ENCODE measurements around the gene ZNF383.
"Not testable (repeated sequence)": the region's sequence is repeated elsewhere in the genome, so short reads cannot be mapped to it uniquely, and the experiment has no call there.

DNA sequence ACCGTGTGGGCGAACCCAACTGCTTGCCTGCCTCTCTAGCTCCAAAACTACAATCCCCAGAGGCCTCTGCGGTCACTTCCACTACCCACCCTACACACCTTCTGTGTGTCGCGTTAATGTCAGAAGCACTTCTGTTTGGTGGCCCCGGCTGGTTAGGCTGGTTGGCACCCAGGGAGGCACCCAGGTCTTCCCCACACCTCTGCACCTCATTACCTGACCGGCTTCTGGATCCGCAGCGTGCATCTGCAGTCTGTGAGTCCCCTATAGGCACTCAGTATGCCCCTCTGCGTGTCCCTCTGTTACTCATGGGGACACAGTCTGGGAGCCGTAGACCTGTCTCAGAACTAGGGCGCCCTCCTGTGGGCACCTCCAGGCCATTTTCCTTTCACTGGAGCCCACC, 49.0 kb downstream of the ZNF383 start:
- TF ChIP-seq, protein P1, sequence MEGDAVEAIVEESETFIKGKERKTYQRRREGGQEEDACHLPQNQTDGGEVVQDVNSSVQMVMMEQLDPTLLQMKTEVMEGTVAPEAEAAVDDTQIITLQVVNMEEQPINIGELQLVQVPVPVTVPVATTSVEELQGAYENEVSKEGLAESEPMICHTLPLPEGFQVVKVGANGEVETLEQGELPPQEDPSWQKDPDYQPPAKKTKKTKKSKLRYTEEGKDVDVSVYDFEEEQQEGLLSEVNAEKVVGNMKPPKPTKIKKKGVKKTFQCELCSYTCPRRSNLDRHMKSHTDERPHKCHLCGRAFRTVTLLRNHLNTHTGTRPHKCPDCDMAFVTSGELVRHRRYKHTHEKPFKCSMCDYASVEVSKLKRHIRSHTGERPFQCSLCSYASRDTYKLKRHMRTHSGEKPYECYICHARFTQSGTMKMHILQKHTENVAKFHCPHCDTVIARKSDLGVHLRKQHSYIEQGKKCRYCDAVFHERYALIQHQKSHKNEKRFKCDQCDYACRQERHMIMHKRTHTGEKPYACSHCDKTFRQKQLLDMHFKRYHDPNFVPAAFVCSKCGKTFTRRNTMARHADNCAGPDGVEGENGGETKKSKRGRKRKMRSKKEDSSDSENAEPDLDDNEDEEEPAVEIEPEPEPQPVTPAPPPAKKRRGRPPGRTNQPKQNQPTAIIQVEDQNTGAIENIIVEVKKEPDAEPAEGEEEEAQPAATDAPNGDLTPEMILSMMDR (tag by site-specific recombination; IDR thresholded peaks at IDR 0.05), result not testable (repeated sequence)
- TF ChIP-seq ZNF23 (tag by site-specific recombination; IDR thresholded peaks at IDR 0.05; ENCODE audit: borderline replicate concordance); ZNF768 (tag by site-specific recombination; IDR thresholded peaks at IDR 0.05); ZIC2 (tag by site-specific recombination; IDR thresholded peaks at IDR 0.05); KLF1 (tag by site-specific recombination; IDR thresholded peaks at IDR 0.05); ZNF660 (tag by site-specific recombination; IDR thresholded peaks at IDR 0.05); YY1 (tag by site-specific recombination; IDR thresholded peaks at IDR 0.05); ZXDB (tag by site-specific recombination; IDR thresholded peaks at IDR 0.05): not testable (repeated sequence)
- TF ChIP-seq, protein P2, sequence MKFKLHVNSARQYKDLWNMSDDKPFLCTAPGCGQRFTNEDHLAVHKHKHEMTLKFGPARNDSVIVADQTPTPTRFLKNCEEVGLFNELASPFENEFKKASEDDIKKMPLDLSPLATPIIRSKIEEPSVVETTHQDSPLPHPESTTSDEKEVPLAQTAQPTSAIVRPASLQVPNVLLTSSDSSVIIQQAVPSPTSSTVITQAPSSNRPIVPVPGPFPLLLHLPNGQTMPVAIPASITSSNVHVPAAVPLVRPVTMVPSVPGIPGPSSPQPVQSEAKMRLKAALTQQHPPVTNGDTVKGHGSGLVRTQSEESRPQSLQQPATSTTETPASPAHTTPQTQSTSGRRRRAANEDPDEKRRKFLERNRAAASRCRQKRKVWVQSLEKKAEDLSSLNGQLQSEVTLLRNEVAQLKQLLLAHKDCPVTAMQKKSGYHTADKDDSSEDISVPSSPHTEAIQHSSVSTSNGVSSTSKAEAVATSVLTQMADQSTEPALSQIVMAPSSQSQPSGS (tag by site-specific recombination; IDR thresholded peaks at IDR 0.05; ENCODE audit: low read depth), result not testable (repeated sequence)
- TF ChIP-seq, protein P3, sequence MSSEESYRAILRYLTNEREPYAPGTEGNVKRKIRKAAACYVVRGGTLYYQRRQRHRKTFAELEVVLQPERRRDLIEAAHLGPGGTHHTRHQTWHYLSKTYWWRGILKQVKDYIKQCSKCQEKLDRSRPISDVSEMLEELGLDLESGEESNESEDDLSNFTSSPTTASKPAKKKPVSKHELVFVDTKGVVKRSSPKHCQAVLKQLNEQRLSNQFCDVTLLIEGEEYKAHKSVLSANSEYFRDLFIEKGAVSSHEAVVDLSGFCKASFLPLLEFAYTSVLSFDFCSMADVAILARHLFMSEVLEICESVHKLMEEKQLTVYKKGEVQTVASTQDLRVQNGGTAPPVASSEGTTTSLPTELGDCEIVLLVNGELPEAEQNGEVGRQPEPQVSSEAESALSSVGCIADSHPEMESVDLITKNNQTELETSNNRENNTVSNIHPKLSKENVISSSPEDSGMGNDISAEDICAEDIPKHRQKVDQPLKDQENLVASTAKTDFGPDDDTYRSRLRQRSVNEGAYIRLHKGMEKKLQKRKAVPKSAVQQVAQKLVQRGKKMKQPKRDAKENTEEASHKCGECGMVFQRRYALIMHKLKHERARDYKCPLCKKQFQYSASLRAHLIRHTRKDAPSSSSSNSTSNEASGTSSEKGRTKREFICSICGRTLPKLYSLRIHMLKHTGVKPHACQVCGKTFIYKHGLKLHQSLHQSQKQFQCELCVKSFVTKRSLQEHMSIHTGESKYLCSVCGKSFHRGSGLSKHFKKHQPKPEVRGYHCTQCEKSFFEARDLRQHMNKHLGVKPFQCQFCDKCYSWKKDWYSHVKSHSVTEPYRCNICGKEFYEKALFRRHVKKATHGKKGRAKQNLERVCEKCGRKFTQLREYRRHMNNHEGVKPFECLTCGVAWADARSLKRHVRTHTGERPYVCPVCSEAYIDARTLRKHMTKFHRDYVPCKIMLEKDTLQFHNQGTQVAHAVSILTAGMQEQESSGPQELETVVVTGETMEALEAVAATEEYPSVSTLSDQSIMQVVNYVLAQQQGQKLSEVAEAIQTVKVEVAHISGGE (tag by site-specific recombination; conservative IDR thresholded peaks at IDR 0.05; ENCODE audit: low read depth), result not testable (repeated sequence)
- TF ChIP-seq, protein P4, sequence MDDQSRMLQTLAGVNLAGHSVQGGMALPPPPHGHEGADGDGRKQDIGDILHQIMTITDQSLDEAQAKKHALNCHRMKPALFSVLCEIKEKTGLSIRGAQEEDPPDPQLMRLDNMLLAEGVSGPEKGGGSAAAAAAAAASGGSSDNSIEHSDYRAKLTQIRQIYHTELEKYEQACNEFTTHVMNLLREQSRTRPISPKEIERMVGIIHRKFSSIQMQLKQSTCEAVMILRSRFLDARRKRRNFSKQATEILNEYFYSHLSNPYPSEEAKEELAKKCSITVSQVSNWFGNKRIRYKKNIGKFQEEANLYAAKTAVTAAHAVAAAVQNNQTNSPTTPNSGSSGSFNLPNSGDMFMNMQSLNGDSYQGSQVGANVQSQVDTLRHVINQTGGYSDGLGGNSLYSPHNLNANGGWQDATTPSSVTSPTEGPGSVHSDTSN (CRISPR knock-in tag; IDR thresholded peaks at IDR 0.05), result not testable (repeated sequence)
